ENCODE measurements around the gene SS18L1. TPM values are rescaled to one million over a fixed set of nuclear protein-coding genes. Genes with fewer than 3 reads are reported as not detected.

The SS18L1 gene
- total and polyA plus RNA-seq, 2 donors (not counting 1 experiment from before 2014, with no cell fraction given): 4.7 to 7.4 TPM

GRCh38 chr20:62136283-62137091 lies 7.1 kb upstream of the SS18L1 start:
- Histone ChIP-seq H3K9ac (ENCODE audit: insufficient read depth, low read length) (no peak overlapping the region), H4K20me1 (ENCODE audit: control insufficient read depth, extremely low read depth, insufficient read depth, low read length) (peaks cover 2% of the 10 kb centered on the region), H3K79me2 (ENCODE audit: control insufficient read depth, insufficient read depth, low read length) (peaks cover 30% of the 10 kb centered on the region), H3K4me1 (ENCODE audit: control insufficient read depth, extremely low read depth, insufficient read depth, low read length) (peaks cover 6% of the 10 kb centered on the region), H3K4me3 (replicated peaks in 1 of 4; ENCODE audit: control extremely low read depth in 1 of 4, insufficient read depth in 1 of 4, low read depth in 3 of 4, low read length in 4 of 4) (no peak overlapping the region), H3K9me3 (ENCODE audit: control insufficient read depth, insufficient read depth, low read depth, low read length) (no peaks in the 10 kb centered on the region), H3K36me3 (ENCODE audit: control insufficient read depth, insufficient read depth, low read length) (peaks cover 35% of the 10 kb centered on the region), H2AFZ (ENCODE audit: low read length) (no peak overlapping the region), H3K27ac (ENCODE audit: insufficient read depth, low read length) (no peak overlapping the region), H3K4me2 (ENCODE audit: extremely low read depth, insufficient read depth, low read length) (no peak overlapping the region), H3K27me3 (ENCODE audit: control insufficient read depth, insufficient read depth, low read length) (no peaks in the 10 kb centered on the region)
- DNase-seq (ENCODE audit: low read depth in 2 of 2): peak; percentile 54 to 72
- TF ChIP-seq CTCF (conservative IDR thresholded peaks at IDR 0.05 in 1 of 2, IDR thresholded peaks at IDR 0.05 in 1 of 2; ENCODE audit: low read depth in 1 of 2, low read length in 2 of 2) (peak; percentile 73 to 79), EZH2 (IDR thresholded peaks at IDR 0.05; ENCODE audit: low read length, missing control alignments) (no peak)

GRCh38 chr20:62137092-62137384 lies 6.5 kb upstream of the SS18L1 start:
- Histone ChIP-seq H3K4me2 (ENCODE audit: extremely low read depth, insufficient read depth, low read length) (no peak overlapping the region), H3K27ac (ENCODE audit: insufficient read depth, low read length) (no peak overlapping the region), H2AFZ (ENCODE audit: low read length) (no peak overlapping the region), H3K4me1 (ENCODE audit: control insufficient read depth, extremely low read depth, insufficient read depth, low read length) (peaks cover 6% of the 10 kb centered on the region), H3K27me3 (ENCODE audit: control insufficient read depth, insufficient read depth, low read length) (no peaks in the 10 kb centered on the region), H3K4me3 (replicated peaks in 1 of 4; ENCODE audit: control extremely low read depth in 1 of 4, insufficient read depth in 1 of 4, low read depth in 3 of 4, low read length in 4 of 4) (no peak overlapping the region), H4K20me1 (ENCODE audit: control insufficient read depth, extremely low read depth, insufficient read depth, low read length) (peaks cover 2% of the 10 kb centered on the region), H3K36me3 (ENCODE audit: control insufficient read depth, insufficient read depth, low read length) (peaks cover 31% of the 10 kb centered on the region), H3K79me2 (ENCODE audit: control insufficient read depth, insufficient read depth, low read length) (peaks cover 35% of the 10 kb centered on the region), H3K9me3 (ENCODE audit: control insufficient read depth, insufficient read depth, low read depth, low read length) (no peaks in the 10 kb centered on the region), H3K9ac (ENCODE audit: insufficient read depth, low read length) (no peak overlapping the region)
- no peak for DNase-seq (ENCODE audit: low read depth in 2 of 2)
- TF ChIP-seq EZH2 (IDR thresholded peaks at IDR 0.05; ENCODE audit: low read length, missing control alignments) (no peak), CTCF (conservative IDR thresholded peaks at IDR 0.05 in 1 of 2, IDR thresholded peaks at IDR 0.05 in 1 of 2; ENCODE audit: low read depth in 1 of 2, low read length in 2 of 2) (no peak)

GRCh38 chr20:62137478-62138203 lies 5.9 kb upstream of the SS18L1 start:
- no peak for DNase-seq (ENCODE audit: low read depth in 2 of 2)
- H3K79me2 ChIP-seq (ENCODE audit: control insufficient read depth, insufficient read depth, low read length): peaks cover 41% of the 10 kb centered on the region
- no peak overlapping the region for H3K4me2 ChIP-seq (ENCODE audit: extremely low read depth, insufficient read depth, low read length)
- TF ChIP-seq EZH2 (IDR thresholded peaks at IDR 0.05; ENCODE audit: low read length, missing control alignments): no peak
- peaks cover 28% of the 10 kb centered on the region for H3K36me3 ChIP-seq (ENCODE audit: control insufficient read depth, insufficient read depth, low read length)
- H3K27ac ChIP-seq (ENCODE audit: insufficient read depth, low read length): no peak overlapping the region
- peaks cover 6% of the 10 kb centered on the region for H3K4me1 ChIP-seq (ENCODE audit: control insufficient read depth, extremely low read depth, insufficient read depth, low read length)
- no peaks in the 10 kb centered on the region for H3K27me3 ChIP-seq (ENCODE audit: control insufficient read depth, insufficient read depth, low read length)
- peaks cover 2% of the 10 kb centered on the region for H4K20me1 ChIP-seq (ENCODE audit: control insufficient read depth, extremely low read depth, insufficient read depth, low read length)
- H2AFZ ChIP-seq (ENCODE audit: low read length): no peak overlapping the region
- no peaks in the 10 kb centered on the region for H3K9me3 ChIP-seq (ENCODE audit: control insufficient read depth, insufficient read depth, low read depth, low read length)
- H3K4me3 ChIP-seq (replicated peaks in 1 of 4; ENCODE audit: control extremely low read depth in 1 of 4, insufficient read depth in 1 of 4, low read depth in 3 of 4, low read length in 4 of 4): no peak overlapping the region
- H3K9ac ChIP-seq (ENCODE audit: insufficient read depth, low read length): no peak overlapping the region

Measured in fibroblast of lung (primary cell).